GM18505 (cell line): ENCODE measurements around the gene SATB2.

ENCODE experiments used
- ATAC-seq: cut with Tn5 transposase; IDR thresholded peaks from one replicate; pipeline ENCODE4 v1.9.1; 2021; ENCODE audit not compliant: unreplicated experiment
- POLR2A ChIP-seq: IDR thresholded peaks from 4 replicates; pipeline ENCODE4 v1.6.1; 2011; ENCODE audit warnings: borderline replicate concordance; ENCODE audit not compliant: insufficient read depth, insufficient read length; ENCODE audit errors: extremely low read depth

SATB2 gene

DNA sequence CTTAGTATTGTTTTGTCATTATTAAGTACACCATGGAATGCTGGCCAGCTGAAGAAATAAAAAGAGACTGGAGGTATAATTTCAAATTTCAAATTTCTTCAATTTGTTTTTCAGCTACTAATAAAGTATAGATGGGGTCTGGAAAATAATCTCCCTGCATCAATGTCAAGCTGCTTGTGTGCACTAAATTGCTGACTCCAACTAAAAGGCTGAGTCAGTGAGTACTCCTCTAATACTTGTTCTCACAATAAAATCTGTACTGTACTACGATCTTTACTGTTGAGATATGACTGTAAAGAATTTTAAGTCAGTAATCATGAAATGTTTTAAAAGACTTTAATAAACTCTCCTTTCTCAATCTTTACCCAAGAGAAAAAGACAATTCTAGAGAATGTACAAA, 131.9 kb downstream of the SATB2 start:
- TF ChIP-seq POLR2A: no peak
- no peak for ATAC-seq

DNA sequence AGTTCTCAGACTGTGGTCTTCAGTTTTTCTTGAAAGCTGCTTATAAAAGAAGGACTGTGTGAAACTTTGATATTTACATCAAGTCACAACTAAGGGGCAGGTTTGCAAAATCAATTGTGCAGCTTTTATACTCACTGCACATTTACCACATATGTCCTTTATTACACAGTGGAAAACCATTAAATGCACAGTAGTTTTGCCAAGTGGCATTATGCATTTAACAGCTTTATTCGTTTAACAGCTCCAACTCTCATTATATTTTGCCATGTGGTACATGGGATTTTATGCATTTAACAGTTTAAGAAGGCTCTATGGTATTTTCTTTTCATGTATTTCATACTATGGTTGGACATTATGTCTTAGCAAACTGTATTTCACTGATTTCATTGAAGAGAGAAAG, 135.6 kb downstream of the SATB2 start:
- no peak for TF ChIP-seq POLR2A
- ATAC-seq: no peak

DNA sequence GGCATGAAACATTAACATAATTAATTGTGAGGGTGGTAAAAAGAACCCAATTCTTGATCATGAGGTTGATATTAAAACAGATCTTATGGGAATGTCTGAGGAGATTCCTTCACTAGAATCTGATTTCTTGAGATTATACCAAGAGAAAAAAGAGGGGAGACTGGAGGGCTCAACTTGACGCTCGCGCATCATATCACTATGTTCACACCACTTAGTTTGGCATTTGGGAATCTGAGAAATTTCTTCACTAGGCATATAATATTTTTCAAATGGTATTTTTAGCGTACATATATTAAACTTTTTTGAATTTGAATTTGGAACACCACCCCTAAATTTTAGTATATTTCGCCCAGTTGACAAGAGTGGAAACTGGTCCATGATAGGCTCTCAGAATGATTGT, 140.1 kb downstream of the SATB2 start:
- TF ChIP-seq POLR2A: no peak
- no peak for ATAC-seq

DNA sequence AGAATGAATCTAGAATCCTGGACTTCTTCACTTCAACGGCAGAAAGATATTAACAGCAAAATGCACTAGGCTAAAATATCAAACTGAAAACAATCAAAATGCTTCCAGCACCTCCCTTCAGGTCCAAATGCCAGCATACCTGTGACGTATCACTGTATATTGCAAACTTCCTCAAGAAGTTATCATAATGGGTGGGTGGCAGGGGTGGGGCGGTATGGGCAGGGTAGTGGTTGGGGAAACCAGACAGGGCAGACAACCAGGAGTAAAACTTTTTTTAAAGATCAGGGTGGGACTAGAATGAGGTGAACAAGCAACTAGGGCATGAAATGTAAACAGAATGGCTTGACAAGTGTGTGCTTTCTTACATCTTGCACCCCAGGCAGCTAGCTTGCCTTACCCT, 140.9 kb downstream of the SATB2 start:
- TF ChIP-seq POLR2A: no peak
- ATAC-seq: no peak

DNA sequence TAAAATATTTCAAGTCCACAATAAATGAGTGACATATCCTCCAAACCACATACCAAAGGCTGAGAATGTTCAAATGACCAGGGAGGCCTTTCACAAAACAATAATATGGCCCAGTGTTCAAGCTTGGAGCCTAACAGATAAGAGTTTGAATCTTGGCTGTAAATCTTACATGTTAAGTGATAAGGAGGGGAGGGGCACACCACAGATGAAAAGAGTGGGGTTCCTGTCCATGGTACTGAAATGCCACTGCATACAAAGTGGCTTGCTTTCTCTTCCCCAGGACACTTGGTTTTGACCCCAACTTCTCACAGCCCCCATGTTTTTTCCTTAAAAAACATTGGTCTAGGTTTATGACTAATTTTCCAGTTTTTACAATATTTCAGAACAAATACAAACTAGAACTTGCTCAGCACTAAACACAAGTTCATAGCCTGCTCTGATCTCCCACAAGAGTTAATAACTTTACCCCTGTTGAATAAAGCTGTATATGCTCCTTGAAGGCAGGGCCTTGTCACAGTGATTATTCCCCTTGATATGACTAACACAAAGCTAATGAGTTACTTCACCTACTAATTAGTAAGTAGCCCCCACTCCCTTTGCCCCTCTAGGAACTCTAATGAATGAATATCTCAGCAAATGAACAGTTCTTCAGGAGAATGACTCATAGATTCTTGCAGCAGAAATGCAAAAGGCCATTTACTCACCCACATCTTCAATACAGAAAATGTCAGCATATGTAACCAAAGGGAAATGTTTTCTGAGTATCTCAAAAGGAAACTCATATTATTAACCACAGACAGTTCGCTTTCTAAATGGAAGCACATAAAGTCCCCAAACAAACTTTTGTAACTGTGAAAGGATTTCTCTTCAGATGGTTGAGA, 142.2 kb downstream of the SATB2 start:
- no peak for ATAC-seq

DNA sequence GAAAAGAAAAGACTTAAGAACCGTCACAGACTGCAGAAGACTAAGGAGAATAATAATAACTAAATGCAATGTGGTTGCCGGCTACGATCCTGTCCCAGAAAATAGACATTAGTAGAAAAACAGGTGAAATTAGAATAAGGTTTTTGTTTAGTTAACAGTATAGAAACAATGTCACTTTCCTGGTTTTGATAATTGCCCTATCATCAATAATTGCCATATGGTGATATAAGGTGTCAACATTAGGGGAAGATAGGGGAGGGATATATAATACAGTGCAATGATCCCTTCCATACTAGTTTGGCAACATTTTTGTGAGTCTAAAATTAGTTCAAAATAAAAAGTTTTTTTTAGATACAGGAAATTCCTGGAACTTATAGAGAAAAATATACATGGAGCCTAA, 144.8 kb downstream of the SATB2 start:
- no peak for TF ChIP-seq POLR2A
- no peak for ATAC-seq

More for the DNA sequence above, 142.2 kb downstream of the SATB2 start:
- no peak for TF ChIP-seq POLR2A

DNA sequence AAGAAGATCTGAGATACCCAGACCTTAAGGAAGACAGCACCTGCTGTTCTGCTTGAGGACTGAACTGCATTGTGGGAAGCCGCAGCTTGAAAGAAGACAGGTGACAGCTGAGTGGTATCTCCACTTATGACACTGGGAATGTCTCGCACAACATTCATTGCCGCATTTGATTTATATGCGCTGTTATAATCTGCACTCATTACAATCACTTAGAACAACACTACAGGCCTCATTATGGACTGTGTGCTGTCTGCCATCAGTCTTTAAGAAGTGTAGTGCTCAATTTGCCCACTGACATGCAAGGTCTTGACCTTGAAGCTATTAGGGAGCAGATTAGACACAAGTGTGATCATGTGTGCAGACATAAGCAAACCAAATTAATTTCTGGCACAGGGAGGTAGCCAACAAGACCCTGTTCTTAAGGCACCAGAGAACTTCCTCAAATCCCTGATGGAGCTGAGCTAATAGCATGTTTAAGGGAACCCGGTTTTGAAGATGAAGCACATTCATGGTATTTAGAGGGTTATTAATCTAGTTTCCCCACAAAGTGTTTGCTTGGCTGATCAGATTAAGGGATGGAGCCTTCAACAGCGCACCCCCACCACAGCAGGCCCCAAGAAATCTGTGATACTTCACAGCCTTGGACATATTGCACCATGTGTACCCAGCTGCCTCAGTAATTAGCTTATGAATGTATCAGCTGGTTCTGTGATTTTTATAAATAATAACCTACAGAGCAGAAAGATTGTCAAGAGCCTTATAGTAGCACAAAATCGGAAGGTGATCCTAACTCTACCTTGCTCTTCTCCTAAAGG, 146.8 kb downstream of the SATB2 start:
- no peak for ATAC-seq
- no peak for TF ChIP-seq POLR2A

DNA sequence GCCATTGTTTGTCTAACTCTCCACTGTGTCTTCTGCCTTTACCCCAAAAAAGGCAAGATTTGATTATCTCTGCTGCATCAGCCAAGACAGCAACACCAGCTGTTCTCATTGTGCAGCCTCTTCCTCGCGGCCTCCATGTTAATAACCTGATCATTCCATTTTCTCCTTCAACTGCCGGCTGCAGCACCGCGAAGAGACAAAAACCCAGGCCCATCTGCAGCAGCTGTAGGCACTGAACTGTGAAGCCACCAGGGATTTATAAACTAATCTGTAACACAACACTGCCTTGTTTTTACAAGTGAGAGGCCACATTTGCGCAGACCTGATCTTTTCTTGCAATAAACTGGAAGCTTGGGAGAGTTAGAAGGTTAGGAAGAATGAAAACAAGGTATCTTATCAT, 147.8 kb downstream of the SATB2 start:
- ATAC-seq: no peak
- TF ChIP-seq POLR2A: no peak

DNA sequence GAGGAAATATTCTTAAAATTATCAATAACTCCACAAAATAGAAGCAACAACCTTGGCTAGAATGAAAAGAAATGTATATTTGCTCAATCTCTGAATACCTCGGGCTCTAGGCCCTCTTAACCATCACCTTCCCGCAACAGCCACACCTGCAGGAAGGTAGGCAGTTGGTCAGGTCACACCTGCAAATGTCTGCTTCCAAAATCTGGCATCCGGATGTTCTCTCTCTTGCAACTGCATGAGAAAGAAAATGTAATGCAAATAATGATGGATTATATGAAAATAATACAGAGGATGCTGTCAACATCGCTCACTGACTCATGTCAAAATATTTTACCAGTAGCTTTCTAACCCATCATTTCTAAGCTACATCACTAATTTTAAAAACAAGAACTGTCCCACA, 148.3 kb downstream of the SATB2 start:
- no peak for TF ChIP-seq POLR2A
- no peak for ATAC-seq

DNA sequence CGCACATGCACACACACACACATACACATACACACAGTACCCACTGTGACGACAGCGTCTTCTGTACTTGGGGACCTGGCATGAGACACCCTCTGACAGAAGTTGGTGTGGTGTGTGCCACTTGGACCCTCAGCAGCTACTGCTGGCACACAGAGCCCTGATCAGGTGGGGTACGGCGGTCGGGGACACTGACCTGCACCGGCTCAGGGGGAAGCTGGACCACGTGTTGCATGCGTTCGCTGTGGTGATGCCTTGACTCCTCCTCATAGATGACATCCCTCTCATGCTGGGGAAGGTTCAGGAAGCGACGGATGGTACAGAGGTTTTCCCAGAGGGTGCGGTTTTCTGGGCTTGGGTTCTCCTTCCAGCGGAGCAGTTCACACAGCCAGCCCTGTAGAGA, 149.2 kb downstream of the SATB2 start:
- no peak for ATAC-seq
- TF ChIP-seq POLR2A: no peak

DNA sequence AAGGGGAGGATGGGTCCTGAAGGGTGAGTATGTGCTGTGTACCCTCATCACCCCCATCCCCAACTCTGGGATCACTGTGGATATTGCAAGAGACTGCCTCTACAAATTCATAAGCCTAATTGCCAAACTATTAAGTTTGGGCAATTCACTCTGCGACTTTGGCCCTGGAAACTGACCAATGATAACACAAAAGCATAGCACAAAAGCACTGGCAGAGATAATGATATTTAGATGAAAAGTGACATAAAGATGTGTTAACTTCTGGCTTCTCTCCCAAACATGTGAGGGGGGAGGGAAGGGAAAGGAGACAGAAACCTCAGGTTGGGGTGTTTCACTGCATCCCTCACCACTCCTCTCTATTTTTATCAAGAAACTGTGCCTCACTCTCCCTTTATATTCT, 150.3 kb downstream of the SATB2 start:
- no peak for TF ChIP-seq POLR2A
- no peak for ATAC-seq

DNA sequence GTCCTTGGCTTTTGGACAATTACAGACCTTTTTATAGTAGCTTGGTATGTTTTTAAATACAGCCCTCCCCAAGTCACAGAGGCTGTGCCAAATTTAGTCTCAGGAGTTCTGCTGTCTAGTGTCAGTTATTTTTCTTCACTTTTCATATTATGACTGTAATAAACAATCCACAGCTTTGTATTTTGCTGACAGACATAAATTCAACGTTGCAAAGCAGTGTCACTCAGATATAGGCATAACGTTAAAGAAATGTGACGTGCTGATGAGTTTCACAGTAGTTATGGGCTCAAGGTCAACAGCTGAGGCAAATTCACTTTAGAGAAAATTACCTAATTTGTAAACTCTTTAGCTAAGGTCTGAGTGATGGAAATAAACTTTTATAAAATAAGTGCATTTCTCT, 151.6 kb downstream of the SATB2 start:
- no peak for TF ChIP-seq POLR2A
- no peak for ATAC-seq

DNA sequence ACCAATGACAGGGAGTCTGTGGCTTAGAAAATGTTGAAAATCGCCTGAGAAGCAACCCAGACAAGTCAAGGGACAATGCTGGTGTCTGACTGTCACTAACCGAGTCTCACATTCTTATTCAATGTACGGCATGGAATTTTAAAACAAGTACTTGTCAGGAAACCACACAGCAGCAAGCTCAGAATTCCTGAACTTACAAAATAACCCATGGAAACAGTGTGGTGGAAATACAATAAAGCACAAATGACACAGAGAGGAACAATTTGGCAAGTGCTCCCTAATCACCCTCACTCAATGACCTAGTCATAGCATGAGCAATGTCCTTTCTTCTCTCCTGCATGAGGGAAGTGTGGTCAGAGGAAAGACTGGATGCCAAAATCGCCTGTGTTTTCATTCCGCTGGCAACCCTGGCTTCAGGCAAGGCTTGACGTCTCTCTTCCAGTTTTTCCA, 154.0 kb downstream of the SATB2 start:
- no peak for TF ChIP-seq POLR2A
- ATAC-seq: no peak

DNA sequence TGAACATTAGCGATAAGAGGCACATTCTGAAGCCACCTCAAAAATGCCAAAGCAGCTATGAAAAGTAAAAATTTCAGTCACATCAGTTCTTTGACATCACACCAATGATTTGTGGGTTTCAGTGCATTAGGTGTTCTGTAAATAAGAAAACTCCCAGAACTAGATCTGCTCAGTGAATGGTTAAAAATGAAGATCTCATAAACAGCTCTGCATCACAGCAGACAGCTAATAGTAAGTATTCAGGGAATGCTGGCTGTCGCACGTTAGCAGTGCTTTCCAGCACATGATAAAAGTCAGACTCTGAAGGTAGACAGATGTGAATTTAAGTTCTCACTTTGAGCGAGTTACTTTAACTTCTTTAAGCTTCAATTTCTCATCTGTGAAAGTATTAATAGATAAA, 154.9 kb downstream of the SATB2 start:
- no peak for TF ChIP-seq POLR2A
- ATAC-seq: no peak

DNA sequence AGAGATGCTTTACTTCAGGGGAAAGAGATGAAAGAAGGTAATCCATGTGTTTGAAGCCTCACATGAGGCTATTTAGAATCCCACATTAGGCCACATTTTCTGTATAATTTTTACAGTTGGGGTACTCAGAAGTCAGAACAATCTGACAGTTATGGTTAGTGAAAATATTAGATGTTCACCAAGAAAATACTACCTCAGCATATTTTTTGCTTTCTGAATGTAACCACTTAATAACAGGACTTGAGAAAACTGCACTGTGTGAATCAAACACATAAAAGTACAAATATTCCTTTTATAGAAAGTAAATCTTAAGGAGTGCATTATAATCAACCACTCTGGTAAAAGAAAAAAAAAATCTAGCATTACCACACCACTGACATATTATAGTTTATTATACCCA, 169.3 kb downstream of the SATB2 start:
- no peak for ATAC-seq
- TF ChIP-seq POLR2A: no peak

DNA sequence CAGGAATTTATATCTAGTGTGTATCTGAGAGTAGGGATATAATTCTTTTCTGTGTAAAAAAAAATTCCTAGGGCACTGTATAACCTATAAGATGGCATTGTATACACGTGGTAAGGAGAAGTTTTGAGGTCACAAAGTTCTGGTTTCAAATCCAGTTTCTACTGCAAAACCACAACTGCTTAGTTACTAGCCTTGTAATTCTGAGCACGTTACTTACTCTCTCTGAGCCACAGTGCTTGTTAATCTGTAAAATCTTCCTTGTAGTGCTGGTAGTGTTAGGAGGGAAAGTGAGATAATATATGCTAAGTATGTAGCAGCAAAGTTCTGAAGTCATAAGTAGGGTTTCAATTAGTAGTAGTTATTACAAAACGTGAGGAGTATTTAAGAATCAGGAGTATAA, 175.4 kb downstream of the SATB2 start:
- TF ChIP-seq POLR2A: no peak
- no peak for ATAC-seq
